Testis (tissue), 2 donors: ENCODE measurements around the gene PDE7B.

ENCODE experiments used
- POLR2A ChIP-seq: fragments of 450-650 bp; IDR thresholded peaks from one replicate; pipeline ENCODE4 v1.6.1; 2017; ENCODE audit warnings: antibody characterized with exemption, mild to moderate bottlenecking, moderate library complexity
- TF ChIP-seq, protein P1 (sequence below), 3 experiments: fragments of 450-650 bp in 2 of 3; fragments of 200-600 bp in 1 of 3; sonication (generic) in 1 of 3; IDR thresholded peaks; one replicate each; pipeline ENCODE4 v1.5.1; 2016 to 2019; ENCODE audit warnings: antibody characterized with exemption in 3 of 3, mild to moderate bottlenecking in 2 of 3, moderate library complexity in 1 of 3

DNA sequence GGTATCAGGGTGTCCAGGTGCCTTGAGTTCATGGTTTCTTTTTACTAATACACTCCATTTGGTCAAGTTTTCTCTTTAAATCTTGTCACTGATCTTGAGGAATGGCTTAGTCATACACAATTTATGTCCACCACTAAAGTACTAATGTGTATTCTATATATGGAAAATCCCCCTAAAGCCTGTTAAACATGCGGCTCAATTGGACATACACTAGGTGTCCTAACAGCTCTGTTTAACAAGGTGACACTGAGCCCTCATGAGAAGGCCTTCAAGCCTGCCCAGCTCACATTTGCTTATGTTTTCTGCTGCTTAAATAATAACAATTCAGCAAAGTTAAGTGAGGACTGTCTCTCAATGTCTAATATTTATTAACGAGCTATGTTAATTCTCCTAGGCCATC, 31.5 kb downstream of the PDE7B start:
- TF ChIP-seq, protein P1, sequence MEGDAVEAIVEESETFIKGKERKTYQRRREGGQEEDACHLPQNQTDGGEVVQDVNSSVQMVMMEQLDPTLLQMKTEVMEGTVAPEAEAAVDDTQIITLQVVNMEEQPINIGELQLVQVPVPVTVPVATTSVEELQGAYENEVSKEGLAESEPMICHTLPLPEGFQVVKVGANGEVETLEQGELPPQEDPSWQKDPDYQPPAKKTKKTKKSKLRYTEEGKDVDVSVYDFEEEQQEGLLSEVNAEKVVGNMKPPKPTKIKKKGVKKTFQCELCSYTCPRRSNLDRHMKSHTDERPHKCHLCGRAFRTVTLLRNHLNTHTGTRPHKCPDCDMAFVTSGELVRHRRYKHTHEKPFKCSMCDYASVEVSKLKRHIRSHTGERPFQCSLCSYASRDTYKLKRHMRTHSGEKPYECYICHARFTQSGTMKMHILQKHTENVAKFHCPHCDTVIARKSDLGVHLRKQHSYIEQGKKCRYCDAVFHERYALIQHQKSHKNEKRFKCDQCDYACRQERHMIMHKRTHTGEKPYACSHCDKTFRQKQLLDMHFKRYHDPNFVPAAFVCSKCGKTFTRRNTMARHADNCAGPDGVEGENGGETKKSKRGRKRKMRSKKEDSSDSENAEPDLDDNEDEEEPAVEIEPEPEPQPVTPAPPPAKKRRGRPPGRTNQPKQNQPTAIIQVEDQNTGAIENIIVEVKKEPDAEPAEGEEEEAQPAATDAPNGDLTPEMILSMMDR (IDR thresholded peaks at IDR 0.05), result no peak
- no peak for TF ChIP-seq POLR2A
